Left ventricle myocardium inferior (tissue), 1 donor: Measurements from ENCODE around the gene GRID1. TPM values are rescaled to one million over a fixed set of nuclear protein-coding genes. Genes with fewer than 3 reads are reported as not detected.

Experiments used
- DNase-seq: peaks from one replicate; pipeline ENCODE4 v3.0.0-alpha.2; 2020
- H3K27ac ChIP-seq: fragments of 200-600 bp; replicated peaks from 2 replicates; pipeline ENCODE4 v1.8.0; 2021
- H3K27me3 ChIP-seq: fragments of 200-600 bp; 2 replicates; pipeline ENCODE4 v1.8.0; 2021; ENCODE audit warnings: low read depth
- H3K36me3 ChIP-seq: fragments of 200-600 bp; 2 replicates; pipeline ENCODE4 v1.8.0; 2021
- H3K4me1 ChIP-seq: fragments of 200-600 bp; 2 replicates; pipeline ENCODE4 v1.8.0; 2021
- H3K4me3 ChIP-seq: fragments of 200-600 bp; 2 replicates; pipeline ENCODE4 v1.8.0; 2021; ENCODE audit warnings: mild to moderate bottlenecking, moderate library complexity
- H3K9me3 ChIP-seq: fragments of 200-600 bp; replicated peaks from 2 replicates; pipeline ENCODE4 v1.8.0; 2021
- intact Hi-C: fragments of 100-400 bp; cut with micrococcal nuclease; formaldehyde crosslinking; loops from one replicate; pipeline ENCODE4 v1.11.0; 2022
- total RNA-seq: library from RNA; stranded (reverse); fragmentation: NEBNext Ultra II Directional; extraction: Animal tissue kit (Norgen Biotek cat#: 25700); gene quantifications from one replicate; pipeline ENCODE4 v1.2.1, GENCODE V29; 2021
- TF ChIP-seq, protein P1 (sequence below): fragments of 200-600 bp; IDR thresholded peaks from 2 replicates; pipeline ENCODE4 v1.8.0; 2021; ENCODE audit warnings: antibody characterized with exemption, mild to moderate bottlenecking, borderline replicate concordance
- donor health status: DM: no; HTN: yes; CAD: no; lungs with severe emphysema.

Gene GRID1
- total RNA-seq, 1 donor from 2014 or later, result 1.6 TPM

DNA sequence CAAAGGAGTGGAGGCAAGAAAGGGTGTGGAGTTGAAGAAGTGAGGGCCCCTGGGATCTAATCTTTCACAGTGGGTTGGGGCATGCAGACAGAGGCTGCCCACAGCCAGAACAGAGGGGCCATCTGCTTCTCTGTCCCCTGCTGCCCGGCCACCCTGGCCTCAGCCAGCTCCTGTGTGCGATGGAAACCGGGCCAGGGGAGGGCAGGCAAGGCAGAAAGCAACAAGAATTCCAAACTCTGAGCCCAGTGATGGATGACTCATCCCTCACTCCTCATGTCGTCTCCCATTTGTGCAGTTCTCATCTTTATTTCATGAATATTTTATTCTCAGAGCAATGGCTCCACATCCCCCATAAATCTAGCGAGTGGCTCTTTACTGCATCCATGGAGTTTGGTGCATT lies 757.1 kb downstream of the GRID1 start:
- Histone ChIP-seq H3K4me1 (no peaks in the 10 kb centered on the region), H3K4me3 (no peak overlapping the region), H3K27ac (no peak overlapping the region), H3K36me3 (no peaks in the 10 kb centered on the region), H3K9me3 (no peaks in the 10 kb centered on the region), H3K27me3 (peaks cover 5% of the 10 kb centered on the region)
- no peak for DNase-seq
- intact Hi-C loops, result no loop called here
- TF ChIP-seq, protein P1, sequence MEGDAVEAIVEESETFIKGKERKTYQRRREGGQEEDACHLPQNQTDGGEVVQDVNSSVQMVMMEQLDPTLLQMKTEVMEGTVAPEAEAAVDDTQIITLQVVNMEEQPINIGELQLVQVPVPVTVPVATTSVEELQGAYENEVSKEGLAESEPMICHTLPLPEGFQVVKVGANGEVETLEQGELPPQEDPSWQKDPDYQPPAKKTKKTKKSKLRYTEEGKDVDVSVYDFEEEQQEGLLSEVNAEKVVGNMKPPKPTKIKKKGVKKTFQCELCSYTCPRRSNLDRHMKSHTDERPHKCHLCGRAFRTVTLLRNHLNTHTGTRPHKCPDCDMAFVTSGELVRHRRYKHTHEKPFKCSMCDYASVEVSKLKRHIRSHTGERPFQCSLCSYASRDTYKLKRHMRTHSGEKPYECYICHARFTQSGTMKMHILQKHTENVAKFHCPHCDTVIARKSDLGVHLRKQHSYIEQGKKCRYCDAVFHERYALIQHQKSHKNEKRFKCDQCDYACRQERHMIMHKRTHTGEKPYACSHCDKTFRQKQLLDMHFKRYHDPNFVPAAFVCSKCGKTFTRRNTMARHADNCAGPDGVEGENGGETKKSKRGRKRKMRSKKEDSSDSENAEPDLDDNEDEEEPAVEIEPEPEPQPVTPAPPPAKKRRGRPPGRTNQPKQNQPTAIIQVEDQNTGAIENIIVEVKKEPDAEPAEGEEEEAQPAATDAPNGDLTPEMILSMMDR, result no peak

DNA sequence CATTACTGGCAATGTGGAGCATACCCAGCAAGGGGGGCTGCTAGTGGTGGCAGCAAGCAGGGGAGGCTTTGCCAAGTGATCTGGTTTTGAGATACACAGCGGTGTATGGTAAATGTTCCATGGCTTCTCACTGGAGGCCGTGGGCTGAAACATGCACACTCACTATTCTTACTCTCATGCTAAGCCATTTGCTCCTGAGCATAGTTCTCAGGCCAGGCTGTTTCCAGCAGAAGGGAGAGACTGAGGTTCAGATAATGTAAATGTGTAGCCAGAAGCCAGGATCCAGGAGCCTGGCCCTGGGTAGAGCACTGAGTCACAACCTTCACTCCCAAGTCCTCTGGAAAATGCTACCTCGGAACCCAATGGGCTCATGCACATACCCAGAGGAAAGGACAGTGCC lies 757.9 kb downstream of the GRID1 start:
- H3K36me3 ChIP-seq, result no peaks in the 10 kb centered on the region
- H3K27ac ChIP-seq, result no peak overlapping the region
- no peak overlapping the region for H3K4me3 ChIP-seq
- TF ChIP-seq, protein P1, result no peak
- H3K4me1 ChIP-seq, result no peaks in the 10 kb centered on the region
- no peak for DNase-seq
- intact Hi-C loops, result no loop called here
- H3K9me3 ChIP-seq, result no peaks in the 10 kb centered on the region
- H3K27me3 ChIP-seq, result peaks cover 5% of the 10 kb centered on the region

DNA sequence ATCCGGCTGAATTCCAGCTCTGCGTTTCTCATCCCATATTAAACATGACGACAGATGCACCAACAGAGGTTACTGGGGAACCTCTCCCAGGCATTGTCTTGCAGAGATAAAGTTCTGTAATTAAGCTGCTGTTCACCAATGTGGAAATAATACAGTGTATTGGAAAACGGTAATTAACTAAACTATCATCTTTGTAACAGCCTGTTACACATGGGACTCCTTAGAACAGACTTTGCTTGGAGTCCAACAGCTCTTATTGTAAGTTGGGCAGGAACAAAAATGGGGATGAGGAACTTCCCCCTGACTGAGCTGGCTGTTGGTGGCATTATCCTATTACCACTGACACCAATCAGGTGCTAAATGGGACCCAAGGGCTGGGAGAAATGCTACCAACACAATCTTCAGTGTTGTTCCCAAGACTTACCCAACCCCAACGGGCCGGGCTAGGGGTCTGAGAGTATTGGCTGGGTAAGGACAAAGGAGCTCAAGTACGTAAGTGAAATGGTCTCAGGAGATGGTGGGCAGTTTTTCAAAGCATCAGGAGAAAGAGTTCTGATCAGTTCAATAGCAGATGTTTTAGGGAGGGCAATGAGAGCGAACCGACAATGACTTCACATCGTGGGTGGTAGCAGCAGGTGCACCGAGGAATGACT lies 759.4 kb downstream of the GRID1 start:
- no peaks in the 10 kb centered on the region for H3K36me3 ChIP-seq
- intact Hi-C loops, result no loop called here
- H3K4me3 ChIP-seq, result no peak overlapping the region
- no peak for DNase-seq
- no peaks in the 10 kb centered on the region for H3K9me3 ChIP-seq
- TF ChIP-seq, protein P1, result no peak
- no peaks in the 10 kb centered on the region for H3K4me1 ChIP-seq
- no peak overlapping the region for H3K27ac ChIP-seq
- H3K27me3 ChIP-seq, result peaks cover 5% of the 10 kb centered on the region

DNA sequence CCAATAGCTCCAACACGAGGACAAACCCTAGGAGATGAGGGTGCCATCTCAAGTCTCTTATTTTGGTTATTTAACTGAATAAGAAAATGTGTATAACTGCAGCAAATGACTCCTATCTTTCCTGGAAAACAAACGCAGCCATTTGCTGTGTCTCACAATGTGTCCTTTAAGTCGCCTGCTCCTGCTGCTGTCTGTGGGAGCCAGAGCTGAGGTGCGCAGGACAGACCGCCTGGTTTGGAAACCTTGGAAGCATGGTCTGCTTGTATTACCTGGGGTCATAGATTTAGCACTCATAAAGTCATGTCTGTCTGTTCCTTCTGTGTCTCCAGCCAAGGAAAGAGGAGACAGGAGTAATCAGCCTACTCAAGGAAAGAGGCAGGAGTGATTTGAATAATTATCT lies 760.2 kb downstream of the GRID1 start:
- TF ChIP-seq, protein P1, result no peak
- no peak for DNase-seq
- intact Hi-C loops, result no loop called here
- Histone ChIP-seq H3K4me3 (no peak overlapping the region), H3K27me3 (peaks cover 5% of the 10 kb centered on the region), H3K4me1 (no peaks in the 10 kb centered on the region), H3K9me3 (no peaks in the 10 kb centered on the region), H3K36me3 (no peaks in the 10 kb centered on the region), H3K27ac (no peak overlapping the region)

DNA sequence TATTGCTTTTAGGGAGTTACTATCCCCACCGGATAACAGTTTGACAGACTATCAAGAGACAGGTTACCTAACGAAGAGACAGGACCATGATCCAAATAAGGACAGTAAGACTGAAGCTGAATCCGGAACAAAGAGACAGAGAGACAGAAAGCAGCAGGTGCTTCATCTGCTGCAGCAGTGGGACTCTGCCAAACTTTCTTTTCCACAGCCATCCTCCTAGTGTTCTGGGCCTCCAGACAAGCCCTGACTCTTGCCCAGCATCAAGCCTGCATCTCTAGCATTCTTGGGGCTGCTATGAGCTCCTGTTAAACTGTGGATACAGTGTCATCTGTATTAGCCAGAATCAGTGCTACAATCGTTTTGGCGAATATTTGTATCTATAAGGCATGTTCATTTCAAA lies 761.7 kb downstream of the GRID1 start:
- Histone ChIP-seq H3K36me3 (no peaks in the 10 kb centered on the region), H3K4me3 (no peak overlapping the region), H3K4me1 (no peaks in the 10 kb centered on the region), H3K27ac (no peak overlapping the region), H3K9me3 (no peaks in the 10 kb centered on the region), H3K27me3 (peaks cover 3% of the 10 kb centered on the region)
- intact Hi-C loops, result no loop called here
- TF ChIP-seq, protein P1, result no peak
- DNase-seq, result no peak
